Measurements from ENCODE around the gene RING1.

The RING1 gene

GRCh38 chr6:33189164-33189563 lies 19.1 kb upstream of the RING1 start:
- DNase-seq (ENCODE audit: low read depth in 2 of 2): no peak
- H3K4me3 ChIP-seq (replicated peaks in 1 of 2; ENCODE audit: low read depth in 2 of 2, low read length in 2 of 2): no peak overlapping the region
- no peak for TF ChIP-seq CTCF (IDR thresholded peaks at IDR 0.05; ENCODE audit: low read depth, low read length)

GRCh38 chr6:33189625-33190448 lies 18.5 kb upstream of the RING1 start:
- no peak overlapping the region for H3K4me3 ChIP-seq (replicated peaks in 1 of 2; ENCODE audit: low read depth in 2 of 2, low read length in 2 of 2)
- DNase-seq (ENCODE audit: low read depth in 2 of 2): no peak
- no peak for TF ChIP-seq CTCF (IDR thresholded peaks at IDR 0.05; ENCODE audit: low read depth, low read length)

GRCh38 chr6:33190504-33191107 lies 17.7 kb upstream of the RING1 start:
- DNase-seq (ENCODE audit: low read depth in 2 of 2): no peak
- H3K4me3 ChIP-seq (replicated peaks in 1 of 2; ENCODE audit: low read depth in 2 of 2, low read length in 2 of 2): no peak overlapping the region
- TF ChIP-seq CTCF (IDR thresholded peaks at IDR 0.05; ENCODE audit: low read depth, low read length): no peak

GRCh38 chr6:33191383-33192104 lies 16.8 kb upstream of the RING1 start:
- H3K4me3 ChIP-seq (replicated peaks in 1 of 2; ENCODE audit: low read depth in 2 of 2, low read length in 2 of 2): no peak overlapping the region
- DNase-seq (ENCODE audit: low read depth in 2 of 2): no peak
- TF ChIP-seq CTCF (IDR thresholded peaks at IDR 0.05; ENCODE audit: low read depth, low read length): no peak

GRCh38 chr6:33192105-33192646 lies 16.1 kb upstream of the RING1 start, which contains the start of gene COL11A2:
Gene COL11A2, minus strand, starts transcription at chr6:33192467. Its CDS starts 227 bp downstream, at chr6:33192240.
- peak within 1 kb of the TSS in 1 of 2 donors; percentile 36 for H3K4me3 ChIP-seq (replicated peaks in 1 of 2; ENCODE audit: low read depth in 2 of 2, low read length in 2 of 2)
- DNase-seq (ENCODE audit: low read depth in 2 of 2): no peak
- TF ChIP-seq CTCF (IDR thresholded peaks at IDR 0.05; ENCODE audit: low read depth, low read length): no peak

GRCh38 chr6:33192671-33193602 lies 15.4 kb upstream of the RING1 start:
- H3K4me3 ChIP-seq (replicated peaks in 1 of 2; ENCODE audit: low read depth in 2 of 2, low read length in 2 of 2): peak overlapping the region in 1 of 2 donors; percentile 36
- DNase-seq (ENCODE audit: low read depth in 2 of 2): no peak

More at GRCh38 chr6:33192671-33193602, 15.4 kb upstream of the RING1 start:
- TF ChIP-seq CTCF (IDR thresholded peaks at IDR 0.05; ENCODE audit: low read depth, low read length): no peak

All from cardiac fibroblast (primary cell).